AG09319 (cell line): ENCODE measurements around the gene NR2C2AP.

Experiments
- DNase-seq: peaks from one replicate; pipeline ENCODE4 v3.0.0-alpha.2; 2010; ENCODE audit warnings: low read depth; ENCODE audit errors: extremely low read depth
- CTCF ChIP-seq: IDR thresholded peaks from 2 replicates; pipeline ENCODE4 v1.5.1; 2011; ENCODE audit warnings: low read depth, mild to moderate bottlenecking, inconsistent platforms, low read length, moderate library complexity

NR2C2AP gene

DNA sequence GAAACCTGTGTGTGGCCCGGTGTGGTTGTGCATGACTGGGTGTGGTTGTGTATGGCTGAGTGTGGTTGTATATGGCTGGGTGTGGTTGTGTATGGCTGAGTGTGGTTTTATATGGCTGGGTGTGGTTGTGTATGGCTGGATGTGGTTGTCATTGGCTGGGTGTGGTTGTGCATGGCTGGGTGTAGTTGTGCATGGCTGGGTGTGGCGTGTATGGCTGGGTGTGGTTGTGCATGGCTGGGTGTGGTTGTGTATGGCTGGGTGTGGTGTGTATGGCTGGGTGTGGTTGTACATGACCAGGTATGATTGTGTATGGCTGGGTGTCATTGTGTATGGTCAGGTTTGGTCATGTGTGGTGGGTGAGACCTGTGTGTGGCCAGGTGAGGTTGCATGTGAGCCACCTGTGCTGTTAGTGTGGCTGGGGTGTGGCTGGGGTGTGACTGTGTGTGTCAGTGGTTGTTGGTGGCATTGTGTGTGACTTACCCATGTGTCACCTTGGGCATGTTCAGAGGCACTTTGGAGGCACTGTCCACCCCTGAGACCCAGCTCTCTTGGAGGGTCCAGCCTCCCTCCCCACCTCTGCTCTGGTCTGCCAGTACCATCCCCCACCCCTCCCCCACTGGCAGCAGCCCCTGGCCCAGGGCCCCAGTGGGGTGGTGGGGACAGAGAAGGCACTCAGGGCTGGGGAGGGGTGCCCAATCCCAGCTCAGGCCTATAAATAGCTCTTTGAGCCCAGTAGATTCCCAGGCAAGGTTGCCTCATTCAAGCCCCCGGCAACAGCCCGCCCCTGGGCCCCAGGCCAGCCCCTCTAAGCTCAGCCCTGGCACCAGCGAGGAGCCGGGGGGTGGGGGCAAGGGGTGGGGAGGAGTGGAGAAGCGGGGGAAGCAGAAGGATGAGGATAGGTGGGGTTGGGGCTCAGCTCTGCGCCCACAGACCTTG lies 4.7 kb upstream of the NR2C2AP start:
- no peak for DNase-seq
- TF ChIP-seq CTCF = no peak

GRCh38 chr19:19206938-19207337 lies 3.7 kb upstream of the NR2C2AP start:
- TF ChIP-seq CTCF = no peak
- no peak for DNase-seq

GRCh38 chr19:19205416-19206410 lies 2.5 kb upstream of the NR2C2AP start:
- TF ChIP-seq CTCF = no peak
- DNase-seq = no peak

DNA sequence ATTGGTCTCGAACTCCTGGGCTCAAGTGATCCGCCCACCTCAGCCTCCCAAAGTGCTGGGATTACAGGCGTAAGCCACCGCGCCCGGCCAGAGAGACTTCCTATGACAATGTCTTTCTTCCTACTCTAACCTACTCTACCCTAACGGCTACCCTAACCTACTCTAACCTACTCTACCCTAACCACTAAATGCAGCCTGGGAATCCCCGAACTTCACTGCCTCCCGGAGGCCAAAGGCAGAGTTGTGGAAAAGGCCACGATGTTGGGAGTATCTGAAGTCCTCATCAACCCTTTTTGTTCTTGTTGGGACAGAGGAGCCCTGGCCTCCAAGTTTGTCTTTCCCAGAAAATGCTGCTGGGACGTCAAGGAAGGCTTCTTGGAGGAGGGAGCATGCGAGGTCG lies 967 bp upstream of the NR2C2AP start:
- TF ChIP-seq CTCF = no peak
- DNase-seq = no peak

DNA sequence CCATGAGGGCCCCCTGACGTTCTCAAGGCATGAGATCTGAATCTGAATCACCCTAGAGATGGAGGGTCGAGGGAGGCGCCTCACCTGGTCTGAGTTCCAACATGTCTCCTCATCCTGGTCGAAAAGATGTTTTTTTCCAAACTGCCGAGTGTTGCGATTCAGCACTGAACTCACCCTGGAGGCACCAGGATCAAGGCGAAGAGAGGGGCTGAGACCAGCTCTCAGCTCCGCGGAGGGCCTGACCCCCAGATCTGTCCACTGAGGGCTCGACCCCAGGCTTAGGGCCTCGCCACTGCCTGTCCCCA lies 555 bp downstream of the NR2C2AP start:
- DNase-seq = no peak
- no peak for TF ChIP-seq CTCF

- no peak for DNase-seq
- no peak for TF ChIP-seq CTCF
These were observed 1.2 kb downstream of the NR2C2AP start for GRCh38 chr19:19201697-19202630.
